Superior temporal gyrus (tissue), 1 donor: ENCODE measurements around the gene GRK1.

Experiments used
- DNase-seq: peaks from one replicate; pipeline ENCODE4 v3.0.0-alpha.2; 2016; ENCODE audit errors: extremely low spot score

GRK1 gene

DNA sequence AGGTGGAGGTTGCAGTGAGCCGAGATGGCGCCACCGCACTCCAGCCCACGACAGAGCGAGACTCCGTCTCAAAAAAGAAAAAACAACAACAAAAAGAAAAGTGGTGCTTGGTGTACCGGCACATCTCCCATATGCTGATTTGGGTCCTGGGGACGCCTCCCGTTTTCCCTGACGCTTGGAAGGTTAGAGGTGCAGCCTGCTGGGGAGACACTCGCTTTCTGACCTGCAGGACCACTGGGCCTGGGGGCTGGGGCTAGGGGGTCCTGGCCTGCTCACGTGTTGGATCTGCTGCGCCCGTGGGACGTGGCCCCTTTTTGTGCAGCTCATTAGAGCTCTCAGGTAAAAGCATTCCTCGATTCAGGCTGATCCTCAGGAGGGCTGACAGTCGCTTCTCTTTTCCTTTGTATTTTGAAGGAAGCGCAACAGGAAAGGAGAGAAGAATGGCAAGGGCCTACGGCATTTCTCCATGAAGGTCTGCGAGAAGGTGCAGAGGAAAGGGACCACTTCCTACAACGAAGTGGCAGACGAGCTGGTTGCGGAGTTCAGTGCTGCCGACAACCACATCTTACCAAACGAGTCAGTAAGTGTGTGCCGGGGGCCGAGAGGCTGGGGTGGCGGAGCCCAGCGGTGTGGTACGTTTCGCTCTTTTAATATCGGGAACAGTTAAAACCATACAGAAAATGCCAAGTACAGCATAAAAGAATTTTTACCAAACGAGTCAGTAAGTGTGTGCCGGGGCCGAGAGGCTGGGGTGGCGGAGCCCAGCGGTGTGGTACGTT lies 34.1 kb upstream of the GRK1 start:
- DNase-seq = no peak

DNA sequence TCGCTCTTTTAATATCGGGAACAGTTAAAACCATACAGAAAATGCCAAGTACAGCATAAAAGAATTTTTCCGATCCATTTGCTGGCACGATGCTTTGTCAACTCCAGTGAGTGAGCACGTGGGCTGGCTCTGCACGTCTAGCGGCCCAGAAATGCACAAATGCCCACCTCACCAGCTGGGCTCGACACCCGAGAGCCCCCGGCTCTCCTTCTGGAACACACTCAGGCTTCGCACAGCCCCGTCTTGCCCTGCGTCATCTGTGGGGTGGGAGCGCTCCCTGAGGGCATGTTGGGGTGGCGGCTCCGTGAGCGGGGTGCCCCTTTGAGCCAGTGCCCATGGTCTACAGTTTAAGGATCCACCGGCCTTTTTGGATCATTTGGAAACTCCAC lies 33.5 kb upstream of the GRK1 start:
- no peak for DNase-seq

DNA sequence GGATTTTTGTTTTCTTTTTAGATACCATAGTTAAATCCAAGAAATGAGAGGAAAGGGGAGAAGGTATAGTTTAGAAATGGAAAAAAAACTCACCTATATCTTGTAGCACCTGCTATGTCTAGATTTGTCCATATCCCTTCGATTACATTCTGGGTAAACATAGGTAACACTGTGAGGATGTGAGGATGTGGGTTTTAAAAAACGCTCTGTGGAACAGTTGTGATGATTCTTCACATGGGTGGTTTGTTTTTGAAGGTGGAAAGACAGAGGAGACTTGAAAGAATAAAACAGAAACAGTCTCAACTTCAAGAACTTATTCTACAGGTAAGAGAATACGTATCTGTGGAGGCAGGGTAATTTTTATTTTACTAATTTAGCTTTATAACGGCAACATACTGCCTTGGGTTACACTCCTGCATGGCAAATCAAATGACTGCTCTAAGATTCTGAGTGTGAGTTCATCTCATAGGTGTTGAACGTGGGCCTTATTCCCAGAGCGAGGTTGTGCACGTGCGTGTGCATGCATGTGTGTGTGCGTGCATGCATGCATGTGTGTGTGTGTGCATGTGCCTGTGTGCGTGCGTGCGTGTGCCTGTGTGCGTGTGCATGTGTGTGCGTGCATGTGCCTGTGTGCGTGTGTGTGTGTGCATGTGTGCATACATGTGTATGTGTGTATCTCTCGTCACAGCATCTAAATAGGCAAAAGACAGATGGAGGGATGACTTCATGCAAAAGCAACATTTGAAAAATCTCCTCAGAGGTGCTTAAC lies 32.6 kb upstream of the GRK1 start:
- no peak for DNase-seq

DNA sequence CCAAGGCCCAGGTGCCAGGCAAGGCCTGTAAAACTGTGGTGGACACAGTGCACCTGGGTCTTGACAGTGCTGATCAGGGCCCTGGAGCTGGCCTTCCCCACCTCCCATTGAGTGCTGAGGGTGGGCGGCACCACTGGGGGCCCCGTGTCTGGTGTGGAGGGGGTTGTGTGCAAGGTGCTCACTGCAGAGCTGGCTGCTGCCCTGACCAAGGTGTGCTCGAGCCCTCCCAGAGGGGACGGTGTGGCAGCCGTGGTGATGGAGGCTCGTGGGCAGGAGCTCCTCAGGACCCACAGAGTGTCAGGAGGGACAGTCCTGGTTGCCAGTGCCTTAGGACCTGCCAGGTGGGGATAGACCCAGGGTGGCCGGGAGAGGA lies 32.0 kb upstream of the GRK1 start:
- DNase-seq = no peak

DNA sequence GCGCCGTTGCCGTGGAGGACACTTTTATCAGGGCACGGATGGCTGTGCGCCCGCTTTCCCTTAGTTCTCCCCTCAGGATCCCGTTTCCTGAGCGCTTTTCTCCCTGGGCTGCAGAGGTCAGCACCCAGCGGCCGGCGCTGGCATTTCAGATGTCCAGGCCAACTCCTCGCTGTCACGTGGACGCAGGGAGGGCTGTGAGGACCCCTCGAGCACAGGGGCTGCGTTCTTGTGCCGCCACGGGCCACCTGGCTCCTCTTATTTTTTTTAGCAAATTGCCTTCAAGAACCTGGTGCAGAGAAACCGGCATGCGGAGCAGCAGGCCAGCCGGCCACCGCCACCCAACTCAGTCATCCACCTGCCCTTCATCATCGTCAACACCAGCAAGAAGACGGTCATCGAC lies 31.3 kb upstream of the GRK1 start:
- no peak for DNase-seq

DNA sequence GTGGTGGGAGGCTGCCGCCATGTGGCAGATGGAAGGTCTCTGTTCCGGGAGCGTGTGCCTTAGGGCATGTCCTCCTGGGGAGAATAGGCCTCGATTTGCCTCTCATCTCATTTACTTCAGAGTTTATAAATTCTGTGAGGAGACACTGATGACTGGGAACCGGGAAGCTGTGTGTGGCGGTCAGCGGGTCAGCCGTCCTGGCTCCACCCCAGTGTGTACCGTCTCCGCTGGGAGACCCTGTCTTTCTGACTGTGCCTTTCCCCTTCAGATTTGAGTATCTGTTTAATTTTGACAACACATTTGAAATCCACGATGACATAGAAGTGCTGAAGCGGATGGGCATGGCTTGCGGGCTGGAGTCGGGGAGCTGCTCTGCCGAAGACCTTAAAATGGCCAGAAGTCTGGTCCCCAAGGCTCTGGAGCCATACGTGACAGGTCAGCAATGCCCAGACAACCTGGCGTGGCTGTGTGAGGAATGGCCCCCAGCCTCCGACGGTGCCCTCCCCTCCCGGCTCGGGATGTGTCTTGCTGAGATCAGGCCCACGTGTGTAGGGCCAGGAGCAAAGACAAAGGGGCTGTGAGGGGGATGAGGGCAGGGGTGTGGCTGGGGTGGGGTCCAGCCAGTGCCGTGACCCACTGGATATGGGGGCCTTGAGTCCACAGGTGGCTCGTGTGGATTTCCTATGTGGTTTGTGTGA lies 30.6 kb upstream of the GRK1 start:
- no peak for DNase-seq

DNA sequence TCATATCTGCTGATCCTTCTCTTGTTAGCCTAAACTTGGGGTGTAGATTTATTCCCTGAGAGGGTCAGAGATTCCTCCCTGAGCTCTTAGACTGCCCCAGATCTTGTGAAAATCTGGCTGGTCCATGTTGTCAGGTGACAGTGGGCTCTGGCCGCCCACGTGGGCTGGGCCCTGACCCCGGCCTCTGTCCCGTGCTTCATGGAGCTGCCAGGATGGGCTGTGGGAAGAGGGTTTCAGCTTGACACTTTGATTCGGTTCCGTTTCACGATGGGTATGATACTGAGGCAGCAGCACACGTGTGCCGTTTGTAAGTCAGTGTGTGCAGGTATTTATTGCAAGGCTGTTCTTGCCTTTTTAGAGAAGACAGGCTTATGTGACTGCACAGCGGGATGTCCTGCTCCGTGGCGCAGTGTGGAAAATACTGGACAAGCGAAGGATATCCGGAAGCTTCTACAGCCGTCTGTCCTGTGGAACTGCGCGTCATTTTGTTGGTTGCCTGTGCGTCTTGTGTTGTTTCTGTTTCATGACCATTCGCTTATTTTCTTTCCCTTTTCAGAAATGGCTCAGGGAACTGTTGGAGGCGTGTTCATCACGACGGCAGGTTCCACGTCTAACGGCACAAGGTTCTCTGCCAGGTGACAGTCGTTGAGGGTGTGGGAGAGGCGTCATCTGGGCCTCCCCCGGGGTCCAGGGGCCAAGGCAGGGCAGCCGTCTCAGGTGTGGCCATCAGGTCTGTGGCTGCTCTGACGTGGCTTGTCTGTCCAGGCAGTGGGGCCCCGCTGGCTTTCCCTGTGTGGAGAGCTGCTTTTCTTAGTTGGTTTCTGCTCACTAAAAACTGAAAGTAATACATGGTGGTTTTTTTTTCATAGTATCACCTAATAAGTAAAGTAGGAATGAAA lies 29.5 kb upstream of the GRK1 start:
- DNase-seq = no peak

DNA sequence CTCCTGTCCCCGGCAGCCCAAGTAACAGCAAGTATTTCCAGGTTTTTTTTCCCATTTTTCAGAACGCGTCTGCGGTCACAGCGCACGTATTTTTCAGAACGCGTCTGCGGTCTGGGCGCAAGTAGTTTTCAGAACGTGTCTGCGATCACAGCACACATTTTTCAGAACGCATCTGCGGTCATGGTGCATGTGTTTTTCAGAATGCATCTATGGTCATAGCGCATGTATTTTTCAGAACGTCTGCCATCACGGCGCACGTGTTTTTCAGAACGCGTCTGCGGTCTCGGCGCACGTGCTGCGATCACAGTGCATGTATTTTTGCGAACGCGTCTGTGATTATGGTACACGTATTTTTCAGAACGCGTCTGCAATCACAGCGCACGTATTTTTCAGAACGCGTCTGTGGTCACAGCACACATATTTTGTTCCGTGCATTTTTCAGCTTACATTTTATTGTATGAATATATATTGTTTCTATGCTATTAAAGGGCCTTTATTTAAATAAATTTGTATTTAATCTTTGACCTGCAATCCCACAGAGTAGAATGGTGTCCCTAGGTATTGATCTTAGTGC lies 28.8 kb upstream of the GRK1 start:
- DNase-seq = no peak

DNA sequence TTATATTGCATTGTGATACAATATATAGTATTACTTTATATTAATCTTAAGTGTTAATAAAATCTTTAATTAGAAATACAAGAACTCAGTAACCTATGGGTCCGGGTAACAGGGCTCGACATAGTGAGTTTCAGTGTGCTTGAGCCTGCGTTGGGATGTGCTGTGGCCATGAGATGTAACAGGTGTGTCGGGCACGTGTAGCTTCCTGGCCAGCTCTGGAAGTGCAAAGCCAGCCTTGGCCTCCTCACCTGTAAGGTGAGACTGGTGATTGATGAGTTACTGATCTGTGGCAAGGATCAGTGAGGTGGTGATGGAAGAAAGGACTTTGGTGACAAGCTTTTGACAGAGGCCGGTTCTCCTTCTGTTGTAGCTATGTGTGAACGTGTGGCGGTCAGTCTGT lies 28.2 kb upstream of the GRK1 start:
- no peak for DNase-seq

DNA sequence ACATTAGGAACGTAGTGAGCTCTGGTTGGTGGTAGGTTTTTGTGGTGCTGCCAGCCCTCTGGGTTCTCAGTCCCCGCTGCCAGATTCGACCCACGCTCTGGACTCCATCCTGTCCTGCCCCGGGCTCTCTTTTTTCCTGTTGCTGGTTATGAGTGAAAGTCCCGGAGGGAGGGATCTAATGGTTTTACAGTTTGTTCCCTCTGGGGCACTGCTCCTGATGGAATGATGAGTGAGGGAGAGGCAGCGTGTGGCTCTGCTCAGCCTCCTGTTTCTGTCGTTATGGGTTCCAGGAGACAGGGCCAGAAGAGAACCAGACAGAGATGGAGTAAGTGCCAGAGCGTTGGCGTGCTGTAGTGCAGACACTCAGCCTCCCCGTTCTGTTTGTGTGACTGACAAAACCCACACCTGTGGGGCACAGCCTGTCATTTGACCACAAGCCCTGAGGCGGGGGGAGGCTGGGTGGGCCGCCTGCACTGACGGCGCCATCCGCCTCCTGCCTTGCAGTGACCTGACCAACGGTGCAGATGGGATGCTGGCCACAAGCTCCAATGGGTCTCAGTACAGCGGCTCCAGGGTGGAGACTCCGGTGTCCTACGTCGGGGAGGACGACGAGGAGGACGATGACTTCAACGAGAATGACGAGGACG lies 27.3 kb upstream of the GRK1 start:
- DNase-seq = no peak

DNA sequence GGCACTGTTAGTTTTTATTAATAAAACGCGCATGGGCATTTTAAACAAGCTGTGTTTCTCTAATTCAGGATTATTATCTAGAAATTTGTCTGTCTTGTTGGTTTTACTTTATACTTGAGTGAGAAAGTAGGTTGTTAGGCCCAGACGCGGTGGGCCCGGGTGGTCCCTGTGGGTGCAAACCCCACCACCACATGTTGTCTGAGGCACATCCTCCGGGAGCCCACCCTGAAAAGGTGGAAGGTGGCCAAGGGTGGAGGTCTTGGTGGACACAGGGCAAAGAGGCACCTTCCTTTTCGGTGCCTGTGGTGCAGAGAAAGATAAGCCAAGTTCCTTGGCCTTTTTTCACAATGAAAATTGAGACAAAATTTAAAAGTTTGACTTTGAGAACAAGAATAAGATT lies 25.6 kb upstream of the GRK1 start:
- no peak for DNase-seq

DNA sequence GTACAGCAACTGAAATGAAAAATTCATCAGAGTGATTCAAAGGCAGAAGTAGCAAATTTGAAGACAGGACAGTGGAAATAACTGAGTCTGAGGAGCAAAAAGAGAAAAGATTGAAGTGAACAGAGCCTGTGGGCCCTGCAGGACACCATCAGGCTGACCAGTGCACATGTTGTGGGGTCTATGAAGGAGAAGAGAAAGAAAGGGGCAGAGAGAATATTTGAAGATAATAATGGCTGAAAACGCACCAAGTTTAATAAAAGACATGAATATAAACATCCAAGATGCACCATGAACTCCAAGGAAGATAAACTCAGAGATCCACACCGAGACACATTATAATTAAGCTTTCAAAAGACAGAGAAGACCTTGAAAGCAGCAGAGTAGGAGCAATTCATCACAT lies 24.5 kb upstream of the GRK1 start:
- no peak for DNase-seq

DNA sequence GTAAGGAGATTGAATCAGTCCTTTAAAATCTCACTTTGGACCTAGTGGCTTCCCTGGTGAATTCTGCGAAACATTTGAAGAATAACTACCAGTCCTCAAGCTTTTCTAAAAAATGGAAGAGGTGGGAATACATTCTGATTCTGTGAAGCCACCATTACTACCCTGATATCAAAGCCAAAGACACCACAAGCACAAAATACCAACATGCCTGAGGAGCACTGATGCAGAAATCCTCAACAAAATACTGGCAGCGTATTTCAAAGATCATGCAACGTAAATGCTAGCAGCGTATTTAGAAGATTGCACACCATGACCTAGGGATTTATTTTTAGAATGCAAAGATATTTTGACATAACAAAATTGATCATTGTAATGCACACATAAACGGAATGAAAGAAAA lies 23.4 kb upstream of the GRK1 start:
- no peak for DNase-seq

DNA sequence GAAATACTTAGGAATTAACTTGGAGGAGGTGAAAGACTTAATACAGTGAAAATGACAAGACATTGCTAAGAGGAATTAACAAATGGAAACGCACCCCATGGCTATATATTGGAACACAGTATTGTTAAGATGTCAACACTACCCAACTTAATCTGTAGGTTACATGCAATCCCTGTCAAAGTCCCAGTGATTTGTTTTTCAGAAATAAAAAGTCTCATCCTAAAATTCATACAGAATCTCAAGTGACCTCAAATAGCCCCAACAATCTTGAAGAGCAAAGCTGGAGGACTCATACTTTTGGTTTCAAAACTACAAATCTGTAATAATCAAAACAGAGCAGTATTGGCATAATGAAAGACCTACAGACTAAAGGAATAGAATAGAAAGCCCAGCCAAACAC lies 22.2 kb upstream of the GRK1 start:
- no peak for DNase-seq

DNA sequence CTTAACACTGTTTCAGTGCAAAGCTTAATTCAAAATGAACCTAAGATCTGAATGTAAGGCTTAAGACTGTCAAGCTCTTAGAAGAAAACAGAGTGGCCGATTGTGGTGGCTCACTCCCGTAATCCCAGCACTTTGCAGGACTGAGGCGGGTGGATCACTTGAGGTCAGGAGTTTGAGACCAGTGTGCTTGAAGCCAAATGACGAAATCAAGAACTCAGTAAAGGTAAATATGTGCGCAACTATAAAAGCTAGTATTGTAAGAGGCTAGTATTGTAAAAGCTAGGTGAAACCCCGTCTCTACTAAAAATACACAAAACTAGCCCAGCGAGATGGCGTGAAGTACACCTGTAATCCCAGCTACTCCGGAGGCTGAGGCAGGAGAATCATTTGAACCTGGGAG lies 21.7 kb upstream of the GRK1 start:
- DNase-seq = no peak

DNA sequence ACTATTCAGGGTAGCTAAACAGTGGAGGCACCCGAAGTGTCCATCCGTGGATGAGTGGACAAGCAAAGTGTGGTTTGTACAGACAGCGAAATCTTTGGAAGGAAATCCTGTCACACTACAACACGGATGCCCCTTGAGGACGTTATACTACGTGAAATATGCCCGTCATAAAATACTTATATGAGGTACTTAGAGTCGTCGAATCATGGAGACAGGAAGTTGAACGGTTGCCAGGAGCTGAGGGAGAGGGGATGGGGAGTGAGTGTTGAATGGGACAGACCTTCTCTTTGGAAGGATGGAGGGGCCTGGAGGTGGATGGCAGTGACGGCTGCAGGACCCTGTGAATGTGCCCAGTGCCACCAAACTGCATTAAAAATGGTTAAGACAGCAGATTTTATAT lies 20.6 kb upstream of the GRK1 start:
- DNase-seq = no peak

DNA sequence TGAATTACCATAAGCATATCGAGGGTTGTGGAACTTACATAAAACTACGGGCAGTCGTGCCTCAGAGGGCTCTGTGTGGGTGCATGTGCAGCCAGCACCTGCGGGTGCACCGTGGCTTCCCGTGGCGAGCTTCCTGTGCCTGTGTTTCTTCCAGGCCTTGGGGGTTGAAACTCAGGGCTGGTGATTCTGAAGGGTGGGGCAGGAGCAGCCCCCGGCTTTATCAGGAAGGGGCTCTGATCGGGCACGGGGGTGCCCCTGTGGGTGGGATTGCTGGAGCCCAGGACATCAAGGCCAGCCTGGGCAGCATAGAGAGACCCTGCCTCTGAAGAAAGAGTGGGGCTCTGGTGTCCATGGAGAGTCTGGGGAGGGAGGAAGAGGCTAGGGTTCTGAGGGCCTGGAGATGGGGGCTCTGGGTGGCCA lies 20.1 kb upstream of the GRK1 start:
- no peak for DNase-seq

DNA sequence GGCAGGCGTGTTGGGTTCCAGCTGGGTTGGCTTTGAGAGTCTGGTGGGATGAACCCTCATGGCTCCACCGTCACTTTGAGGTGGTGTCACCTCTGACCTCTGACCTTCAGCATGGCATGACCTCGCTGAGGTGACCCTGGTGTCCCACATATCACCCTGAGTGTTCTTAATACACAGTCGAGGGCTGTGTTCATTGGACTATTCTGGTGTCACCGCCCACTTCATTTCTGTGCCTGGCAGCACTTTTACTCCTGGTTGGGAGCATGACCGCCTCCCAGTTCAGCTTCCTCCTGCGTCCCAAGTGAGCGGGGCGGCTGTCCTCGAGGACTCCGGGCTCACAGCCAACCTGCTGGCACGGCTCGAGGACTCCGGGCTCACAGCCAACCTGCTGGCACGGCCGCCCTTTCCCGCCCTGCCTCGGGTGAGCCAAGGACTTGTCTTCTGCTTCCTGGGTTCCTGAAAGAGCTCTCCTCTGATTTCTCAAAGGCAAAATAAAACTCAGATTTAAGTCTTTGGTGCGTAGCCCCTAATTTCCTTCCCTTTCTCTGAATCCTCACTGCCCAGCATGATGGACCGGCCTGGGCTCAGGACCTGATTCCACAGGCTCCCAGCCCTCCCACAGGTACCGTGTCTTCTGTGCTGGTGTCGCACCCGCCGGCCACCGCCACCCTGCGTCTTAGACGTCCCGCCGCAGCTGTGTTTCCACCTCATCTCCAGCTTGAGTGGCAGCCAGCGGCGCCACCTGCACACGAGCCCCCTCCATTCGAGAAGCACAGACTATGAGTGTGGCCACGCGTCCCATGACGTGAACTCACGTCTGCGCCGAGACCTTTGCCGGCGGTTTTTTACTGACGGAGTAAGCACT lies 19.4 kb upstream of the GRK1 start:
- peak; percentile 85 for DNase-seq

DNA sequence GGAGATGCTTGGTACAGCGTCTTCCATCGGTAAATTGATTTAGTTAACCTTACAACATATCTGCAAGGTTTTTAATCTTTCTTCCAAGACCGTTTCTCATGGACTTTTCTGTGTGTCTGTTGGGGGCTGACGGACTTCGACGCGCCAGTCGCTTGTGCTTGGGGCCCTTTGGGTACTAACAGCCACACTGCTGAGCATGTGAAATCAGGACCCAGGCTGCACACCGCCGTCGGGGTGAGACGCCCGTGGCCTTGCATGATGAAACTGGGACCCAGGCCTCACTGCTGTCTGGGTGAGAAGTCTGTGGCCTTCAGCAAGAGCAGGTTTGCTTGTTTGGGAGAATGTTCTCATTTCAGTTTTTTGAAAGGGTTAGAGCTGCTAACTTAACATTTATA lies 18.8 kb upstream of the GRK1 start:
- no peak for DNase-seq

DNA sequence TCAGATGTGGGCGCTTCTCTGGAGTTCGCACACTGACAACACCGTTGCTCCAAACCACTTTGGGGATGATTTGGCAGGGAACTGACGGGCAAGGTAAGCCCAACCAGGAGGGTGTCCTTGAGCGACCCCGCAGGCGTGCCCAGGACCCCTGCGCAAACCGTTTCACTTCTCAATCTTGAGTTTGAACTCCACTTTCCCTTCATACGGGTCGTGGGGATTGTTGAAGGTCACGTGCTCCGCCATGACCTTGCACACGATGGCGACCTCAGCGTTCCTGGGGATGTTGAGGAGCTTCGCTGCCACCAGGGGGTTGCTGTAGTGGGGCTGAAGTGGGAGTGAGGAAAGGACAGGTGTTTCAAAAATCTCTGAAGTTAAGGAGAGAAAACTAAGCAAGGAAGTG lies 17.8 kb upstream of the GRK1 start:
- no peak for DNase-seq
